Measurements from ENCODE around the gene SPPL2B.
A peak's percentile ranks its signal among the peaks of the same experiment; 100 is the strongest.

The SPPL2B gene

GRCh38 chr19:2303211-2303798, 25.2 kb upstream of the SPPL2B start:
- no peak overlapping the region for H3K4me3 ChIP-seq (ENCODE audit: low read depth, low read length)
- no peak for DNase-seq (ENCODE audit: low read depth)
- no peak for TF ChIP-seq CTCF (IDR thresholded peaks at IDR 0.05; ENCODE audit: control insufficient read depth, extremely low read depth, insufficient read depth)

DNA sequence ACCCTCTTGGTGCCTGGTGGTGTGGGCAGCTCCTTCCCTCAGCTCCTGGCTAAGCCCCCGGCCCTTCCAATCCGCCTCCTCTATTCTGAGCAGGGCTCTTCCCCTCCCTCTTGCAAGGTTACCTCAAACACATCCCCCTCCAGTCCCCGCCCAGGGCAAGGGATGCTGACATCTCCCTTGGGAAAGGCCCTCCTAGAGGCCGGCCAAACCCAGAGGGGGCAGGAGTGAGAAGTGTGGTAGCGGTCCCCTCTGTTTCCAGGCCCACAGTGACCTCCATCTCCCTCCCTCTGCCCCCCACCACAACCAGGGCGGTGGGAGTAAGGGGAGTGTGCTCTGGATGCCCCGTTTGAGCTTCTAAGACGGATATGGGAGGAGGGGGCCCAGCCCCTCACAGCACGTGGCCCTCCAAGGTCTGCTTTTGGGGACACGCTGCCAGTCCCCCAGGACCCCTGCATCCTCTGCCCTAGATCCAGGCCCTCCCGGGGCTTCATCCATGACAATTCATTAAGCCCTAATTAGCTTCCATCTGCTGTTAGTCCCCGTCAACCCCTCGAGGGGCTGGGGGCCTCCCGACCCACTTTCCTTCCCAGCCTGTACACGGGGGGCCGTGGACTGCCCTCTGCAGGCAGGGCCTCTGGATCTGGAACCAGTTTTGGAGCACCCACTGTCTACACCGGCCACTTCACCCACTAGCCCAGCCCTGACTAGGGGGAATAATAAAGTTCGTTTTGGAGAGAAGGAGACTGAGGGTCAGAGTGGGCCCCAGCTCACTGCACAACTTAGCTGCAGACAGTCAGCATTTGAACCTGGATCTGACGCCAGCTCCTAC, 22.8 kb upstream of the SPPL2B start:
- no peak for DNase-seq (ENCODE audit: low read depth)
- no peak overlapping the region for H3K4me3 ChIP-seq (ENCODE audit: low read depth, low read length)
- no peak for TF ChIP-seq CTCF (IDR thresholded peaks at IDR 0.05; ENCODE audit: control insufficient read depth, extremely low read depth, insufficient read depth)

- no peak for TF ChIP-seq CTCF (IDR thresholded peaks at IDR 0.05; ENCODE audit: control insufficient read depth, extremely low read depth, insufficient read depth)
- DNase-seq (ENCODE audit: low read depth) = no peak
- H3K4me3 ChIP-seq (ENCODE audit: low read depth, low read length) = no peak overlapping the region
Observed at GRCh38 chr19:2306281-2306806, 22.1 kb upstream of the SPPL2B start.

- no peak for TF ChIP-seq CTCF (IDR thresholded peaks at IDR 0.05; ENCODE audit: control insufficient read depth, extremely low read depth, insufficient read depth)
- no peak for DNase-seq (ENCODE audit: low read depth)
- no peak overlapping the region for H3K4me3 ChIP-seq (ENCODE audit: low read depth, low read length)
Observed at GRCh38 chr19:2306971-2307370, 21.5 kb upstream of the SPPL2B start.

GRCh38 chr19:2307518-2308012, 20.9 kb upstream of the SPPL2B start:
- no peak for DNase-seq (ENCODE audit: low read depth)
- peak overlapping the region; percentile 46 for H3K4me3 ChIP-seq (ENCODE audit: low read depth, low read length)
- TF ChIP-seq CTCF (IDR thresholded peaks at IDR 0.05; ENCODE audit: control insufficient read depth, extremely low read depth, insufficient read depth) = no peak

DNA sequence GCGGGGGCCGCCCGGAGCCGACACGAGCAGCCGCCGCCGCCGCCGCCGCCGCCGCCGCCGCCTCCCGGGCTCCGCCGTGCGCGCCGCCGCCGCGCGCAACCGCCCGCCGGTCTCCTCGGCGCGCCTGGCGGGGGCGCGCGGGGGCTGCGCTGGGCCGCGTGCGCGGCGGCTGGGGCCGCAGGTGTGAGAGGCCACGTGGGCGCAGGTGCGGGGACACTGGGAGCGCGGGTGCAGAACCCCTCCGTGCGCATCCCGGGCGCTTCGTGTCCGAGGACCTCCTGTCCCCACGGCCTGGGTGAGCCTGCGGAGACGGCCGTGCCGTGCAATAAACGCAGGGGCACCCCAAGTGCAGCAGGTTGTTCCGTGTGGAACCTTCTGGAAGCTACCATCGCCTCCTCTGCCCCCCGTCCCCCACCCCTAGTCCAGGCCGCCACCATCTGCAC, 20.3 kb upstream of the SPPL2B start, which contains the start of gene LINGO3:
LINGO3 (minus strand) TSS at position 41 of the 443 bp plus-strand sequence. CDS start 16,378 bp downstream, outside the sequence.
- no peak for TF ChIP-seq CTCF (IDR thresholded peaks at IDR 0.05; ENCODE audit: control insufficient read depth, extremely low read depth, insufficient read depth)
- no peak for DNase-seq (ENCODE audit: low read depth)
- H3K4me3 ChIP-seq (ENCODE audit: low read depth, low read length) = peak within 1 kb of the TSS; percentile 46

Data from LNCaP clone FGC (cell line).